HepG2 (cell line): Measurements from ENCODE around the gene ATM. TPM values are rescaled to one million over a fixed set of nuclear protein-coding genes. Genes with fewer than 3 reads are reported as not detected.
A peak's percentile ranks its signal among the peaks of the same experiment; 100 is the strongest.

ENCODE experiments used
- ATAC-seq: fragments of 200-7000 bp; cut with Tn5 transposase; 3 replicates; pipeline ENCODE4 v1.9.1; 2020; ENCODE audit warnings: mild to moderate bottlenecking, moderate library complexity
- BruUV-seq: library from RNA; stranded (reverse); fragments of 400-500 nt; replicated peaks from 2 replicates; lab custom pipeline; 2021; lab: Mats Ljungman, UMichigan
- CTCF ChIA-PET: fragments of 300-600 bp; formaldehyde crosslinking; extraction: SDS; loops from one replicate; lab custom pipeline; 2021; ENCODE audit warnings: low total read pairs, inconsistent platforms, low intra/inter-chr PET ratio; lab: Yijun Ruan, JAX
- POLR2A ChIA-PET: fragments of 350-600 bp; sonication (Branson Sonifier 250); formaldehyde crosslinking; loops from one replicate; lab custom pipeline; 2020; ENCODE audit warnings: antibody characterized with exemption, inconsistent platforms; lab: Yijun Ruan, JAX
- DNase-seq: peaks from one replicate; pipeline ENCODE4 v3.0.0-alpha.2; 2015; ENCODE audit warnings: low spot score
- FAIRE-seq: peaks from 3 replicates; lab custom pipeline; 2011; peaks lifted over from hg19 to GRCh38; lab: Jason Lieb, UNC
- H2AFZ ChIP-seq: one replicate; pipeline ENCODE4 v1.6.1; 2011; ENCODE audit warnings: low read length, inconsistent platforms
- H3K27ac ChIP-seq: fragments of 300-600 bp; 3 replicates; pipeline ENCODE4 v1.8.0; 2011; ENCODE audit warnings: mixed run types, mild to moderate bottlenecking, mixed read lengths, low read length, inconsistent platforms; ENCODE audit not compliant: insufficient read depth; ENCODE audit errors: extremely low read length
- H3K27me3 ChIP-seq, 2 experiments: fragments of 200-600 bp in 1 of 2; 2 replicates in 1 of 2; 3 replicates in 1 of 2; pipeline versions ENCODE4 v1.6.0 to v1.8.0; 2011; ENCODE audit warnings: low read length in 2 of 2, mild to moderate bottlenecking in 2 of 2, moderate library complexity in 2 of 2, inconsistent platforms in 1 of 2; ENCODE audit not compliant: insufficient read depth in 2 of 2, control insufficient read depth in 1 of 2
- H3K36me3 ChIP-seq, 2 experiments: fragments of 200-600 bp in 1 of 2; replicated peaks in 1 of 2; 2 replicates in 1 of 2; 3 replicates in 1 of 2; pipeline versions ENCODE4 v1.5.1 to v1.8.0; 2011; ENCODE audit warnings: low read length in 2 of 2, inconsistent platforms in 1 of 2; ENCODE audit not compliant: insufficient read depth in 2 of 2, control insufficient read depth in 1 of 2
- H3K4me1 ChIP-seq: 2 replicates; pipeline ENCODE4 v1.5.1; 2012; ENCODE audit warnings: low read length, inconsistent platforms; ENCODE audit not compliant: insufficient read depth
- H3K4me2 ChIP-seq: 2 replicates; pipeline ENCODE4 v1.6.0; 2011; ENCODE audit warnings: low read depth, low read length, inconsistent platforms
- H3K4me3 ChIP-seq, 3 experiments: fragments of 200-600 bp in 1 of 3; sonication (generic), shearing (Covaris generic) in 1 of 3; replicated peaks in 1 of 3; 2 replicates each; pipeline ENCODE4 v1.5.1; 2011 to 2016; ENCODE audit warnings: low read length in 3 of 3, inconsistent platforms in 2 of 3, low read depth in 2 of 3, mild to moderate bottlenecking in 2 of 3, control low read depth in 1 of 3, mixed read lengths in 1 of 3; ENCODE audit not compliant: insufficient read depth in 1 of 3
- H3K79me2 ChIP-seq: one replicate; pipeline ENCODE4 v1.6.1; 2011; ENCODE audit warnings: low read length, inconsistent platforms; ENCODE audit not compliant: insufficient read depth
- H3K9ac ChIP-seq: 2 replicates; pipeline ENCODE4 v1.6.0; 2011; ENCODE audit warnings: mild to moderate bottlenecking, low read depth, low read length, inconsistent platforms; ENCODE audit not compliant: insufficient read depth
- H3K9me3 ChIP-seq: 2 replicates; pipeline ENCODE4 v1.5.1; 2012; ENCODE audit warnings: mild to moderate bottlenecking, low read length
- H4K20me1 ChIP-seq: 2 replicates; pipeline ENCODE4 v1.6.0; 2011; ENCODE audit warnings: inconsistent platforms, mild to moderate bottlenecking, low read length, moderate library complexity; ENCODE audit not compliant: insufficient read depth
- AGO2 ChIP-seq: fragments of 200-400 bp; formaldehyde crosslinking; optimal IDR thresholded peaks from 2 replicates; pipeline ENCODE3; 2017; ENCODE audit warnings: mild to moderate bottlenecking, low read depth, low read length, moderate library complexity
- CAMTA2 ChIP-seq: sonication (generic); formaldehyde crosslinking; IDR thresholded peaks from 2 replicates; pipeline ENCODE4 v1.4.0; 2020; ENCODE audit warnings: mild to moderate bottlenecking, missing genetic modification reagents, borderline replicate concordance
- EEA1 ChIP-seq: sonication (generic); formaldehyde crosslinking; IDR thresholded peaks from 2 replicates; pipeline ENCODE4 v1.5.1; 2020; ENCODE audit warnings: mild to moderate bottlenecking, missing genetic modification reagents, borderline replicate concordance
- GATAD2A ChIP-seq: IDR thresholded peaks from 2 replicates; pipeline ENCODE4 v1.6.1; 2016
- KDM2A ChIP-seq: sonication (generic); formaldehyde crosslinking; IDR thresholded peaks from 2 replicates; pipeline ENCODE4 v1.4.0; 2020; ENCODE audit warnings: low read depth, missing genetic modification reagents, borderline replicate concordance
- MBNL3 ChIP-seq: fragments of 250-450 bp; sonication (Bioruptor Pico); conservative IDR thresholded peaks from 2 replicates; pipeline ENCODE4 v1.8.0; 2022; ENCODE audit warnings: mild to moderate bottlenecking, inconsistent platforms
- NFKB2 ChIP-seq: sonication (generic); formaldehyde crosslinking; IDR thresholded peaks from 2 replicates; pipeline ENCODE4 v1.4.0; 2020; ENCODE audit warnings: missing genetic modification reagents, borderline replicate concordance
- NR2C2 ChIP-seq: sonication (generic); formaldehyde crosslinking; IDR thresholded peaks from 2 replicates; pipeline ENCODE4 v1.4.0; 2020; ENCODE audit warnings: missing genetic modification reagents, mild to moderate bottlenecking, moderate library complexity, borderline replicate concordance
- TP53 ChIP-seq: sonication (generic); formaldehyde crosslinking; conservative IDR thresholded peaks from 2 replicates; pipeline ENCODE4 v1.4.0; 2020; ENCODE audit warnings: missing genetic modification reagents
- ZKSCAN5 ChIP-seq: sonication (generic); formaldehyde crosslinking; IDR thresholded peaks from 2 replicates; pipeline ENCODE4 v1.5.1; 2020; ENCODE audit warnings: mild to moderate bottlenecking, missing genetic modification reagents
- ZNF10 ChIP-seq: sonication (generic); formaldehyde crosslinking; IDR thresholded peaks from 2 replicates; pipeline ENCODE4 v1.4.0; 2020; ENCODE audit warnings: mild to moderate bottlenecking, low read depth, missing genetic modification reagents, borderline replicate concordance
- ZNF605 ChIP-seq: sonication (generic); formaldehyde crosslinking; IDR thresholded peaks from 2 replicates; pipeline ENCODE4 v1.8.0; 2022; ENCODE audit warnings: mild to moderate bottlenecking, missing genetic modification reagents
- WGBS: methylation state at CpG from one replicate; pipeline ENCODE4 v1.1.6; 2017; ENCODE audit warnings: low lambda C conversion rate; 5-methylcytosine and 5-hydroxymethylcytosine counted together
- in situ Hi-C: cut with HindIII; loops from 2 replicates; pipeline ENCODE4 v1.10.0; 2017; ENCODE audit warnings: low pct_unique_long_range_greater_than_20kb; ENCODE audit not compliant: extremely low pct_ligation_motif_present
- intact Hi-C: fragments of 100-400 bp; cut with micrococcal nuclease; formaldehyde crosslinking; loops from one replicate; pipeline ENCODE4 v1.10.0; 2022; ENCODE audit not compliant: unreplicated experiment
- polyA plus RNA-seq, 8 experiments: library from polyadenylated mRNA; depleted of rRNA in 3 of 8; stranded (reverse) in 7 of 8; unstranded in 1 of 8; fragments of >200 nt; fragmentation: Illumina TruSeq in 4 of 8; extraction: Trizol in 4 of 8; gene quantifications; 2 replicates each; pipeline versions ENCODE4 v1.2.1 to v1.2.3, GENCODE V29; 2011 to 2016; ENCODE audit warnings: low read depth in 4 of 8, missing spikeins in 1 of 8, mixed read lengths in 1 of 8; ENCODE audit not compliant: insufficient read depth in 1 of 8
- total RNA-seq, 5 experiments: library from RNA; depleted of rRNA; stranded (reverse); fragments of >200 nt; fragmentation: Illumina TruSeq; extraction: Trizol; gene quantifications; 2 replicates each; pipeline ENCODE4 v1.2.3, GENCODE V29; 2016; ENCODE audit warnings: low read depth in 1 of 5
- TF ChIP-seq, protein P1 (sequence below): IDR thresholded peaks from 2 replicates; pipeline ENCODE4 v1.6.1; 2016
- TF ChIP-seq, protein P2 (sequence below): sonication (generic); formaldehyde crosslinking; IDR thresholded peaks from 2 replicates; pipeline ENCODE4 v1.4.0; 2020; ENCODE audit warnings: missing genetic modification reagents

Gene ATM
- total and polyA plus RNA-seq, 2 of the 13 experiments (the other 11 are each of a cell fraction or from before 2014, with no cell fraction given), result 40.0 to 71.6 TPM

DNA sequence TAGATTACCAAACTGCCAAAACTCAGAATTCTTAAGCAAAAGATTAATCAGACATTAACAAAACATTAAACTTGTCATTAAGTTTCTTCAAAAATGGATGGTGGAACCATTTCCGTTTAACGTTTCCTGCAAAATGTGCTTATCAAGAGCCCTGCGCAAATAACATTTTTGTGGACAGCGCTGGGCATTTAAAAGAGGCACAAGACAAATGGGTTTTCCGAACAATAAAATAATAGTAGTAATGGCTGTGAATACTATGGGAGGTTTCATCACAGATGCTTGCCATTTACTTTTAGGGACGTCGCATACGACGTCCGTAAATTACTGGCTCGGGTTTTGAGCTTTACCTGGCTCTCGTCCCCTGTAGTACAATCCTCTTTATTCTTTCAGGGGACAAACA, 1.5 kb upstream of the ATM start:
- Histone ChIP-seq H3K4me2 (peak overlapping the region; percentile 75), H2AFZ (no peak overlapping the region), H3K9me3 (no peaks in the 10 kb centered on the region), H3K9ac (peak overlapping the region; percentile 93), H3K27me3 (peaks cover 0 to 2% of the 10 kb centered on the region in 2 experiments; a peak in 1 of 5 replicates), H3K36me3 (no peaks in the 10 kb centered on the region; a peak in 2 of 5 replicates), H3K4me1 (peaks cover 45% of the 10 kb centered on the region), H3K79me2 (peaks cover 87% of the 10 kb centered on the region), H3K27ac (peak overlapping the region; percentile 96), H3K4me3 (peak overlapping the region; percentile 59 to 91 (median 88)), H4K20me1 (no peaks in the 10 kb centered on the region)
- intact Hi-C loops (loop anchor here (5.0 kb wide), 2 partner anchors 99 to 426 kb away; partner anchors contain the start of gene ACAT1), in situ Hi-C loops (no loop called here)
- POLR2A ChIA-PET, result interaction anchor here (0.8 to 5.7 kb wide), 2 partner anchors 12 to 14 kb away, joined by 3 to 56 read pairs; no protein-coding TSS in a partner anchor
- FAIRE-seq (no peak), ATAC-seq (no peak), DNase-seq (no peak)
- CTCF ChIA-PET, result no interaction called here
- 2% methylated on average over 12 of the region's 12 CpGs for WGBS
- TF ChIP-seq NFKB2 (CRISPR knock-in tag) (no peak), MBNL3 (CRISPR knock-in tag) (no peak), TP53 (no peak), EEA1 (CRISPR knock-in tag) (no peak), GATAD2A (CRISPR knock-in tag) (no peak), ZNF10 (no peak), CAMTA2 (no peak), NR2C2 (CRISPR knock-in tag) (no peak), ZNF605 (CRISPR knock-in tag) (no peak), ZKSCAN5 (CRISPR knock-in tag) (no peak), AGO2 (no peak), KDM2A (CRISPR knock-in tag) (no peak)
- TF ChIP-seq, protein P1, sequence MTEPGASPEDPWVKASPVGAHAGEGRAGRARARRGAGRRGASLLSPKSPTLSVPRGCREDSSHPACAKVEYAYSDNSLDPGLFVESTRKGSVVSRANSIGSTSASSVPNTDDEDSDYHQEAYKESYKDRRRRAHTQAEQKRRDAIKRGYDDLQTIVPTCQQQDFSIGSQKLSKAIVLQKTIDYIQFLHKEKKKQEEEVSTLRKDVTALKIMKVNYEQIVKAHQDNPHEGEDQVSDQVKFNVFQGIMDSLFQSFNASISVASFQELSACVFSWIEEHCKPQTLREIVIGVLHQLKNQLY (CRISPR knock-in tag), result no peak
- TF ChIP-seq, protein P2, sequence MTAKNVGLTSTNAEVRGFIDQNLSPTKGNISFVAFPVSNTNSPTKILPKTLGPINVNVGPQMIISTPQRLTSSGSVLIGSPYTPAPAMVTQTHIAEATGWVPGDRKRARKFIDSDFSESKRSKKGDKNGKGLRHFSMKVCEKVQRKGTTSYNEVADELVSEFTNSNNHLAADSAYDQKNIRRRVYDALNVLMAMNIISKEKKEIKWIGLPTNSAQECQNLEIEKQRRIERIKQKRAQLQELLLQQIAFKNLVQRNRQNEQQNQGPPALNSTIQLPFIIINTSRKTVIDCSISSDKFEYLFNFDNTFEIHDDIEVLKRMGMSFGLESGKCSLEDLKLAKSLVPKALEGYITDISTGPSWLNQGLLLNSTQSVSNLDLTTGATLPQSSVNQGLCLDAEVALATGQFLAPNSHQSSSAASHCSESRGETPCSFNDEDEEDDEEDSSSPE, result no peak
- BruUV-seq, result no TSS peak
